HUES6 (cell line): ENCODE measurements around the gene EVI5L.

ENCODE experiments used
- H3K27ac ChIP-seq: 2 replicates; pipeline ENCODE4 v1.7.0; 2013; ENCODE audit warnings: low read depth, mild to moderate bottlenecking, low read length, inconsistent platforms
- H3K27me3 ChIP-seq: 2 replicates; pipeline ENCODE4 v1.6.1; 2013; ENCODE audit warnings: low read length; ENCODE audit not compliant: control insufficient read depth, insufficient read depth
- H3K36me3 ChIP-seq: 2 replicates; pipeline ENCODE4 v1.6.1; 2013; ENCODE audit warnings: low read length; ENCODE audit not compliant: control insufficient read depth, insufficient read depth
- H3K4me1 ChIP-seq: 2 replicates; pipeline ENCODE4 v1.6.1; 2013; ENCODE audit warnings: low read length; ENCODE audit not compliant: control insufficient read depth, insufficient read depth
- H3K4me3 ChIP-seq: 2 replicates; pipeline ENCODE4 v1.5.1; 2013; ENCODE audit warnings: low read depth, low read length
- H3K9ac ChIP-seq: one replicate; pipeline ENCODE4 v1.6.1; 2013; ENCODE audit warnings: mild to moderate bottlenecking, low read length
- H3K9me3 ChIP-seq: 2 replicates; pipeline ENCODE4 v1.6.1; 2013; ENCODE audit warnings: low read depth, low read length; ENCODE audit not compliant: control insufficient read depth, insufficient read depth

Gene EVI5L

DNA sequence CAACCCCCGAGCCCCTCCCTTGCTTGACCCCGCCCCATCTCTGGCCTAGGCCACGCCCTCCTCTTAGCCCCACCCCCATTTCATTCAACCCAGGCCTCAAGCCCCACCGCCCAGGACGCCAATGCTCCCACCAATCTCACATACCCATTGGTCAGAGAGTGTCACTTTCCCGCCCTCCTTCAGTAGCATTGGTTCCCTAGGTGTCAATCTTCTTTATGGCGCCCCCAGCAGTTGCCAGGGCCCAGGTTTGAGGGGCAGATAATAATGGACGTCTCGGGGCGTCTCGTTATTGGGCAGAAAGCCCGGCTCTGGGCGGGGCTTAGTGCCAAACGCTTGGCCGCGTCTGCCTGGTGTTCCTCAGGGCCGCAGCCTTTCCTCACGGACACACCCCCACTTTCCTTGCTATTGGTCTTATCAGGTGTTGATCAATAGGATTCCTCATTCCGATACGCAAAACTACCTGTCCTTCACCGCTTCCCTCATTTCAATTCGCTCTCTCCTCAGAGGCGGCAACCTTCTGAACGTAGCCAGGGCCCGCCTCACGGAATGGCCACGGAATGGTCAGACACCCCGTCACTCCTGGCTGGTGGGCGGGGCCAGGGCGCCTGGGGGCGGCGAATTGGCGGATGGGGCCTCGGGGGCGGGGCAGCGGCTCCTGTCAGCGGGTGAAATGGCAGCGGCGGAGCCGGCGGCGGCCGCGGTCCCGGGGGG, at the start of gene EVI5L:
EVI5L (plus strand) TSS at position 658 of the 711 bp plus-strand sequence. CDS start 16,325 bp downstream, outside the sequence.
- H3K27ac ChIP-seq: no peak within 1 kb of the TSS
- H3K36me3 ChIP-seq: no peaks in the 10 kb centered on the region
- no peak within 1 kb of the TSS for H3K9ac ChIP-seq
- H3K27me3 ChIP-seq: peaks cover 36% of the 10 kb centered on the region
- H3K9me3 ChIP-seq: no peaks in the 10 kb centered on the region
- H3K4me1 ChIP-seq: peaks cover 9% of the 10 kb centered on the region; the same call in 1 of the 2 replicates
- peak within 1 kb of the TSS; percentile 59 for H3K4me3 ChIP-seq

DNA sequence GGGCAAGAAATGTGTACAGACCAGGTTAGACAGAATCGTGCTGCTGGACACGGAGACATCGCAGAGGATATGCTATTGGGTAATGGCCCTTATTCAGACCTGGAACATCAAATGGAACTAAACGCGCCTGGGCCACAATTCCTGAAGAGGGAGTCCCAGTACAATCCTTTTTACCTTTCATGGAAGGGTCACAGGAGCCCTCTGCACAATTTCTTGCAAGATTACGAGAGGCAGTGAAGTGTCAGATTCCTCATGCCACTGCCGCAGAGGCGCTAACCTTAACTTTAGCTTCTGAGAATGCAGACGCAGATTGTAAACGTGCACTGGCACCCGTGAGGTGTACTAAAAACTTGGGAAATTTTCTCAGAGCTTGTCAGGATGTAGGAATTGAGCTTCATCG, 48.9 kb upstream of the EVI5L start:
- H3K36me3 ChIP-seq: no peaks in the 10 kb centered on the region
- H3K4me1 ChIP-seq: peaks cover 5% of the 10 kb centered on the region; the same call in 1 of the 2 replicates
- no peak overlapping the region for H3K9ac ChIP-seq
- peaks cover 71% of the 10 kb centered on the region for H3K27me3 ChIP-seq
- H3K27ac ChIP-seq: no peak overlapping the region
- no peak overlapping the region for H3K4me3 ChIP-seq
- no peaks in the 10 kb centered on the region for H3K9me3 ChIP-seq

GRCh38 chr19:7783991-7784423, 46.0 kb upstream of the EVI5L start:
- H3K9ac ChIP-seq: no peak overlapping the region
- H3K27me3 ChIP-seq: peaks cover 90% of the 10 kb centered on the region
- no peak overlapping the region for H3K27ac ChIP-seq
- H3K4me1 ChIP-seq: peaks cover 7% of the 10 kb centered on the region; the same call in 1 of the 2 replicates
- H3K36me3 ChIP-seq: no peaks in the 10 kb centered on the region
- H3K4me3 ChIP-seq: no peak overlapping the region
- H3K9me3 ChIP-seq: no peaks in the 10 kb centered on the region

DNA sequence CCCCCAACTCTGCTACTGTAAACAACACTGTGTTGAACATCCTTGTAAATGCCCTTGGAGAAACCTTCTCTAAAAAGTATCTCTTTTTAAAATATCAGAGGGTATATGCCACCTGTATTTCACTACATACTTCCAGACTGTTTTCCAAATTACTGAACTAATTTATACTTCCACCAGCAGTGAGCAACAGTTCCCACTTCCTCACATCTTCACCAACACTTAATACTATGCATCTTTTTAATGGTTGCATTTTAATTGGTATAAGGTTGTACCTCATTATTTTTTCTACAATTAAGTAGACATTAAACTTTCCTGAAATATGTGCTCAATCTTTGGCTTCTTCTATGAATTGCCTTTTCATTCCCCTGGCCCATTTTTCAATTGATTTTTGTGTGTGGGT, 45.2 kb upstream of the EVI5L start:
- H3K9ac ChIP-seq: no peak overlapping the region
- no peak overlapping the region for H3K27ac ChIP-seq
- H3K4me1 ChIP-seq: peaks cover 8% of the 10 kb centered on the region; the same call in 1 of the 2 replicates
- no peaks in the 10 kb centered on the region for H3K9me3 ChIP-seq
- H3K36me3 ChIP-seq: no peaks in the 10 kb centered on the region
- no peak overlapping the region for H3K4me3 ChIP-seq
- H3K27me3 ChIP-seq: peaks cover 94% of the 10 kb centered on the region

DNA sequence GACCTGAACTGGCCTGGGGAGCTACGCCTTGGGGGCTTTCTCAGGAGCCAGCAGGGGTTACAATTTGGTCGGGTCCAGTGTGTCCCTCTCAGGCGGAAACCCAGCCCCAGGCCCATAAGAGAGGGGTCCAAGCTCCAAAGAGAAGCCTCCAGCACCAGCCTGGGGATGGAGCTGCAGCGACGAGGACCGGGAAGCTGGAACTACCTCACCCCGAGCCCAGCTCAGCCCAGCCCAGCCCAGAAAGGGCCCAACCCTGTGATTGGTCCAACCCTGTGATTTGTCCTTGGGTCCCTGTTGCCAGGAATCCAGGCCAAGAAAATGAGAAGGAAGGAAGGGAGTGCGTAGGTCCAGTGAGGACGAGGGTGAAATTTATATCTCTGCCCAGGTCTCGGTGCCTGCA, 42.9 kb upstream of the EVI5L start:
- Histone ChIP-seq H3K9me3 (no peaks in the 10 kb centered on the region), H3K4me1 (peaks cover 8% of the 10 kb centered on the region; the same call in 1 of the 2 replicates), H3K9ac (no peak overlapping the region), H3K36me3 (no peaks in the 10 kb centered on the region), H3K4me3 (peak overlapping the region; percentile 71), H3K27me3 (peaks cover 90% of the 10 kb centered on the region), H3K27ac (no peak overlapping the region)

- H3K9ac ChIP-seq: no peak overlapping the region
- no peaks in the 10 kb centered on the region for H3K36me3 ChIP-seq
- H3K4me1 ChIP-seq: peaks cover 8% of the 10 kb centered on the region; the same call in 1 of the 2 replicates
- no peaks in the 10 kb centered on the region for H3K9me3 ChIP-seq
- peak overlapping the region; percentile 71 for H3K4me3 ChIP-seq
- no peak overlapping the region for H3K27ac ChIP-seq
- peaks cover 85% of the 10 kb centered on the region for H3K27me3 ChIP-seq
These were observed 42.3 kb upstream of the EVI5L start for GRCh38 chr19:7787602-7788177.

GRCh38 chr19:7788178-7788932, 41.7 kb upstream of the EVI5L start:
- H3K9me3 ChIP-seq: no peaks in the 10 kb centered on the region
- H3K27me3 ChIP-seq: peaks cover 80% of the 10 kb centered on the region
- no peak overlapping the region for H3K27ac ChIP-seq
- peak overlapping the region; percentile 71 for H3K4me3 ChIP-seq
- H3K4me1 ChIP-seq: peaks cover 8% of the 10 kb centered on the region; the same call in 1 of the 2 replicates
- H3K9ac ChIP-seq: no peak overlapping the region
- H3K36me3 ChIP-seq: no peaks in the 10 kb centered on the region

GRCh38 chr19:7788933-7789323, 41.1 kb upstream of the EVI5L start:
- Histone ChIP-seq H3K4me1 (peaks cover 7% of the 10 kb centered on the region; the same call in 1 of the 2 replicates), H3K27me3 (peaks cover 75% of the 10 kb centered on the region), H3K9me3 (no peaks in the 10 kb centered on the region), H3K27ac (no peak overlapping the region), H3K36me3 (no peaks in the 10 kb centered on the region), H3K9ac (no peak overlapping the region), H3K4me3 (peak overlapping the region; percentile 71)

DNA sequence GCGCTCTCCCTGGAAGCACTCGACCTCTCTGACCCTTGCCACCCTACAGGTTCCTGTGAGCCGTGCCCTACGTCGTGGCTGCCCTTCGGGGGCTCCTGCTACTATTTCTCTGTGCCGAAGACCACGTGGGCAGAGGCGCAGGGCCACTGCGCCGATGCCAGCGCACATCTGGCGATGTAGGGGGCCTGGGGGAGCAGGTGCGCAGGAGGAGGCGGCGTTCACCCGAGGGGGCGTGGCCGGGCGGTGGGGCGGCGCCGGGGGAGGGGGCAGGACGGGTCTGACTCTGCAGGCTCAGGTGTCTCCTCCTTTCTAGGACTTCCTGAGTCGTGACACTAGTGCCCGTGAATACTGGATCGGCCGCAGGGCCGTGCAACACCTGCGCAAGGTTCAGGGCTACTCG, 40.6 kb upstream of the EVI5L start:
- Histone ChIP-seq H3K27ac (no peak overlapping the region), H3K4me3 (peak overlapping the region; percentile 71), H3K27me3 (peaks cover 73% of the 10 kb centered on the region), H3K9ac (no peak overlapping the region), H3K9me3 (0 out of 2 replicates have a peak, but pooled peaks cover 2% of the 10 kb centered on the region), H3K36me3 (no peaks in the 10 kb centered on the region), H3K4me1 (peaks cover 3% of the 10 kb centered on the region; the same call in 1 of the 2 replicates)

DNA sequence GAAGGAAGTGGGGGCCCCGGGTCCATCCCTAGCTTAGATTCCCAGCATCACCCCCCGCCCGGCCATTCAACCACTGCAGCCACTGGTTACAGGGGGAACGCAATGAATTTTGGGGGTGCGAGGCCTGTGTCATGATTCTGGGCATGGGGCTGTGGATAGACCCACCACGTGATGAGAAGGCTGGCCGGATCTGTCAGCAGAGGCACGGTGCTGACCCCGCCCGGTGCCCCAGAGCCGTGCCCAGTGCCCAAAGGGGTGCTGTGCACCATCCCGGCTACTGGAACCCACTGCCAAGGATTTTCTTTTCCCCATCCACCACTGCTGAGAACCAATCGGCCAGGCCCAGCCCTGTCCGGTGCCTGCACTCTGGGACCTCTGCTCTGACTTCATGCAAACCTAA, 39.6 kb upstream of the EVI5L start:
- peaks cover 3% of the 10 kb centered on the region; the same call in 1 of the 2 replicates for H3K4me1 ChIP-seq
- H3K27me3 ChIP-seq: peaks cover 65% of the 10 kb centered on the region
- no peak overlapping the region for H3K9ac ChIP-seq
- H3K27ac ChIP-seq: no peak overlapping the region
- H3K4me3 ChIP-seq: no peak overlapping the region
- 0 out of 2 replicates have a peak, but pooled peaks cover 2% of the 10 kb centered on the region for H3K9me3 ChIP-seq
- no peaks in the 10 kb centered on the region for H3K36me3 ChIP-seq
